K562 (cell line): Measurements from ENCODE around the gene PLEKHG4B. TPM values are rescaled to one million over a fixed set of nuclear protein-coding genes. Genes with fewer than 3 reads are reported as not detected.

Experiments used
- ATAC-seq: fragments of 200-7000 bp; cut with Tn5 transposase; 3 replicates; pipeline ENCODE4 v1.9.1; 2020; ENCODE audit warnings: moderate library complexity
- BruUV-seq: library from RNA; stranded (reverse); fragments of 400-500 nt; replicated peaks from 2 replicates; lab custom pipeline; 2021; lab: Mats Ljungman, UMichigan
- CTCF ChIA-PET: fragments of 300-600 bp; formaldehyde crosslinking; extraction: SDS; loops from one replicate; lab custom pipeline; 2021; ENCODE audit warnings: low intra/inter-chr PET ratio; lab: Yijun Ruan, JAX
- POLR2A ChIA-PET: fragments of 300-600, 350-650 bp; sonication (Branson Sonifier 250); formaldehyde crosslinking; extraction: SDS; loops from one replicate; lab custom pipeline; 2021; ENCODE audit warnings: antibody characterized with exemption, inconsistent platforms; lab: Yijun Ruan, JAX
- DNase-seq, 4 experiments: peaks; one replicate each; pipeline versions ENCODE4 v3.0.0 to v3.0.0-alpha.2; 2011 to 2018; ENCODE audit warnings: low spot score in 3 of 4, mixed read lengths in 3 of 4; ENCODE audit errors: extremely low read depth in 1 of 4
- FAIRE-seq: peaks from 2 replicates; lab custom pipeline; 2011; peaks lifted over from hg19 to GRCh38; lab: Jason Lieb, UNC
- H2AFZ ChIP-seq: 2 replicates; pipeline ENCODE4 v1.6.0; 2011; ENCODE audit warnings: low read depth, low read length, control low read depth, inconsistent platforms
- H3K27ac ChIP-seq: fragments of 200-600 bp; 3 replicates; pipeline ENCODE4 v1.8.0; 2011; ENCODE audit warnings: low read depth, mild to moderate bottlenecking, control low read depth, inconsistent platforms, low read length, moderate library complexity, mixed read lengths; ENCODE audit errors: extremely low read depth
- H3K27me3 ChIP-seq, 2 experiments: fragments of 300-600 bp in 1 of 2; 2 replicates in 1 of 2; 3 replicates in 1 of 2; pipeline versions ENCODE4 v1.6.0 to v1.8.0; 2011; ENCODE audit warnings: inconsistent platforms in 2 of 2, low read length in 2 of 2, mild to moderate bottlenecking in 1 of 2, mixed read lengths in 1 of 2, moderate library complexity in 1 of 2; ENCODE audit not compliant: control insufficient read depth in 2 of 2, insufficient read depth in 2 of 2
- H3K36me3 ChIP-seq: fragments of 300-600 bp; 3 replicates; pipeline ENCODE4 v1.8.0; 2011; ENCODE audit warnings: mild to moderate bottlenecking, low read length, inconsistent platforms; ENCODE audit not compliant: control insufficient read depth, insufficient read depth
- H3K4me1 ChIP-seq, 2 experiments: fragments of 200-600 bp in 1 of 2; replicated peaks in 1 of 2; 2 replicates in 1 of 2; 3 replicates in 1 of 2; pipeline versions ENCODE4 v1.5.1 to v1.8.0; 2011; ENCODE audit warnings: inconsistent platforms in 2 of 2, low read length in 2 of 2, mild to moderate bottlenecking in 1 of 2, mixed read lengths in 1 of 2, moderate library complexity in 1 of 2; ENCODE audit not compliant: control insufficient read depth in 2 of 2, insufficient read depth in 2 of 2
- H3K4me2 ChIP-seq: 2 replicates; pipeline ENCODE4 v1.6.1; 2011; ENCODE audit warnings: low read length, control low read depth, inconsistent platforms, mixed read lengths; ENCODE audit not compliant: insufficient read depth
- H3K4me3 ChIP-seq: fragments of 200-600 bp; sonication (generic), shearing (Covaris generic); 2 replicates; pipeline ENCODE4 v1.5.1; 2016; ENCODE audit warnings: control low read depth, inconsistent platforms
- H3K79me2 ChIP-seq: fragments of 200-600 bp; 3 replicates; pipeline ENCODE4 v1.8.0; 2011; ENCODE audit warnings: low read length, inconsistent platforms; ENCODE audit not compliant: control insufficient read depth, insufficient read depth
- H3K9ac ChIP-seq, 2 experiments: 2 replicates each; pipeline versions ENCODE4 v1.6.0 to v1.6.1; 2011; ENCODE audit warnings: low read depth in 2 of 2, low read length in 2 of 2, control low read depth in 1 of 2, inconsistent platforms in 1 of 2, mild to moderate bottlenecking in 1 of 2, mixed read lengths in 1 of 2; ENCODE audit not compliant: insufficient read depth in 1 of 2
- H3K9me1 ChIP-seq: one replicate; pipeline ENCODE4 v1.6.0; 2011; ENCODE audit warnings: inconsistent platforms, mild to moderate bottlenecking, low read length, moderate library complexity; ENCODE audit not compliant: control insufficient read depth, insufficient read depth
- H3K9me3 ChIP-seq: replicated peaks from 2 replicates; pipeline ENCODE4 v1.5.1; 2011; ENCODE audit warnings: low read depth, low read length, inconsistent platforms; ENCODE audit not compliant: control insufficient read depth, insufficient read depth
- H4K20me1 ChIP-seq: replicated peaks from 2 replicates; pipeline ENCODE4 v1.6.1; 2011; ENCODE audit warnings: low read length, inconsistent platforms, mixed read lengths; ENCODE audit not compliant: control insufficient read depth, insufficient read depth
- ARHGAP35 ChIP-seq: fragments of 450-650 bp; IDR thresholded peaks from 2 replicates; pipeline ENCODE4 v1.6.1; 2018; ENCODE audit not compliant: partially characterized antibody
- HMGXB4 ChIP-seq: sonication (generic); formaldehyde crosslinking; IDR thresholded peaks from 2 replicates; pipeline ENCODE4 v1.8.1; 2023; ENCODE audit warnings: mild to moderate bottlenecking, missing genetic modification reagents
- IRF2 ChIP-seq: sonication (generic); formaldehyde crosslinking; IDR thresholded peaks from 2 replicates; pipeline ENCODE4 v1.8.1; 2022; ENCODE audit warnings: mild to moderate bottlenecking, missing genetic modification reagents
- PTBP1 ChIP-seq: fragments of 200-400 bp; formaldehyde crosslinking; IDR thresholded peaks from 2 replicates; pipeline ENCODE4 v1.6.1; 2017; ENCODE audit warnings: low read depth, low read length
- PYGO2 ChIP-seq: fragments of 450-650 bp; IDR thresholded peaks from 2 replicates; pipeline ENCODE4 v1.6.1; 2016; ENCODE audit warnings: mild to moderate bottlenecking, missing genetic modification characterization, moderate library complexity, missing compliant biosample characterization
- SETDB1 ChIP-seq: IDR thresholded peaks from one replicate; pipeline ENCODE4 v1.6.1; 2012; ENCODE audit warnings: low read length, control low read depth, inconsistent platforms
- SMAD1 ChIP-seq: fragments of 150-350 bp; IDR thresholded peaks from 2 replicates; pipeline ENCODE4 v1.6.1; 2014; ENCODE audit warnings: low read length, low read depth; ENCODE audit not compliant: partially characterized antibody
- SMAD3 ChIP-seq: fragments of 450-650 bp; formaldehyde crosslinking; conservative IDR thresholded peaks from 2 replicates; pipeline ENCODE4 v1.4.0; 2020; ENCODE audit warnings: mild to moderate bottlenecking
- TSC22D4 ChIP-seq: fragments of 450-650 bp; IDR thresholded peaks from 2 replicates; pipeline ENCODE4 v1.6.1; 2016; ENCODE audit warnings: missing genetic modification characterization, missing biosample characterization, control low read depth
- ZC3H4 ChIP-seq: sonication (generic); formaldehyde crosslinking; IDR thresholded peaks from 2 replicates; pipeline ENCODE4 v1.9.0; 2021; ENCODE audit warnings: missing genetic modification reagents, borderline replicate concordance
- ZNF311 ChIP-seq: fragments of 250-450 bp; sonication (Bioruptor Pico); IDR thresholded peaks from 2 replicates; pipeline ENCODE4 v1.4.0; 2020; ENCODE audit warnings: mild to moderate bottlenecking, moderate library complexity
- ZNF561 ChIP-seq: fragments of 450-650 bp; formaldehyde crosslinking; conservative IDR thresholded peaks from 2 replicates; pipeline ENCODE4 v1.4.0; 2020; ENCODE audit warnings: mild to moderate bottlenecking, moderate library complexity
- ZNF79 ChIP-seq: fragments of 250-450 bp; sonication (Bioruptor Pico); IDR thresholded peaks from 2 replicates; pipeline ENCODE4 v1.4.0; 2020; ENCODE audit warnings: low read depth, mild to moderate bottlenecking, moderate library complexity
- ZSCAN32 ChIP-seq: fragments of 450-650 bp; formaldehyde crosslinking; IDR thresholded peaks from 2 replicates; pipeline ENCODE4 v1.4.0; 2020; ENCODE audit warnings: mild to moderate bottlenecking, moderate library complexity
- whole genome bisulfite sequencing: fragments of 100-300 bp; shearing (Covaris generic); methylation state at CpG from one replicate; pipeline ENCODE4 v1.1.6; 2016; ENCODE audit warnings: low coverage, mixed read lengths; ENCODE audit not compliant: insufficient coverage; ENCODE audit errors: missing lambda C conversion rate; 5-methylcytosine and 5-hydroxymethylcytosine counted together
- in situ Hi-C: fragments of 300-500 bp; cut with MboI; formaldehyde crosslinking; loops from 4 replicates; pipeline ENCODE4 v1.15.0; 2018; ENCODE audit warnings: inconsistent platforms, mixed read lengths
- intact Hi-C: fragments of 100-400 bp; cut with micrococcal nuclease; formaldehyde crosslinking; loops from 2 replicates; pipeline ENCODE4 v1.14.2; 2022
- polyA plus RNA-seq, 8 experiments: library from polyadenylated mRNA; depleted of rRNA in 4 of 8; stranded (reverse) in 5 of 8; unstranded in 3 of 8; fragments of >200 nt; fragmentation: Nextera tagmentation in 2 of 8; fragmentation: Illumina TruSeq in 1 of 8; extraction: Ambion mirVana in 2 of 8; extraction: Trizol in 1 of 8; gene quantifications; 2 replicates each; pipeline versions ENCODE4 v1.2.1 to v1.2.3, GENCODE V29; 2011 to 2014; ENCODE audit warnings: inconsistent platforms in 1 of 8, missing spikeins in 1 of 8
- total RNA-seq, 7 experiments: library from RNA; depleted of rRNA in 6 of 7; stranded (reverse); fragments of >200 nt in 6 of 7; fragmentation: Illumina TruSeq in 2 of 7; extraction: Trizol in 2 of 7; gene quantifications; 2 replicates each; pipeline versions ENCODE4 v1.2.1 to v1.2.3, GENCODE V29; 2011 to 2021; ENCODE audit warnings: low replicate concordance in 1 of 7
- TF ChIP-seq, protein P1 (sequence below): sonication (generic); formaldehyde crosslinking; IDR thresholded peaks from 2 replicates; pipeline ENCODE4 v1.8.0; 2022; ENCODE audit warnings: mild to moderate bottlenecking, low read depth, missing genetic modification reagents
- TF ChIP-seq, protein P2 (sequence below): sonication (generic); IDR thresholded peaks from 2 replicates; pipeline ENCODE4 v1.6.1; 2016

The PLEKHG4B gene
- total and polyA plus RNA-seq, 9 of the 15 experiments (the other 6 are each of a cell fraction or from before 2014, with no cell fraction given) = 0.02 TPM; not detected in 8

DNA sequence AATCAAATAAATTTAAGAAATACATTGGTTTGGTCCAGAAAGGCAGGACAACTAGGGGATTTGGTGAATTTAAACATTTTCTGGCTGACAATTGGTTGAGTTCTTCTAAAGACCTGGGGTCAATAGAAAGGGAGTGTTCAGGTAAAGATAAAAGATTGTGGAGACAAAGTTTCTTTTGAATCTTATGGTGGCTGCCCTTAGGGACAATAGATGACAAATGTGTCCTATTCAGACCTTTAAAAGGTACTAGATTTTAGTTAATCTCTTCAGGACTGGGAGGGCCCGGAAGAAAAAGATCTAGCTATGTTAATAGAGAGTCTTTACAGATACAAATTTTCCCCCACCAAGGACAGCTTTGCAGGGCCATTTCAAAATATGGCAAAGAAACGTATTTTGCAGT lies 35.9 kb downstream of the PLEKHG4B start:
- Histone ChIP-seq H4K20me1 (no peaks in the 10 kb centered on the region), H3K79me2 (no peaks in the 10 kb centered on the region), H3K9ac (no peak overlapping the region), H3K4me1 (no peaks in the 10 kb centered on the region), H3K27me3 (no peaks in the 10 kb centered on the region), H3K9me3 (no peaks in the 10 kb centered on the region), H3K4me3 (no peak overlapping the region), H3K9me1 (no peaks in the 10 kb centered on the region), H2AFZ (no peak overlapping the region), H3K27ac (no peak overlapping the region), H3K4me2 (no peak overlapping the region), H3K36me3 (no peaks in the 10 kb centered on the region)
- no TSS peak for BruUV-seq
- intact Hi-C loops = no loop called here
- WGBS = 2% methylated on average over 2 of the region's 2 CpGs
- ATAC-seq (no peak), FAIRE-seq (no peak), DNase-seq (no peak)
- TF ChIP-seq ZNF79 (CRISPR knock-in tag) = no peak
- TF ChIP-seq ZNF561 (CRISPR knock-in tag) = no peak
- TF ChIP-seq PTBP1 = no peak
- no peak for TF ChIP-seq SMAD1
- no peak for TF ChIP-seq IRF2 (CRISPR knock-in tag)
- TF ChIP-seq HMGXB4 = no peak
- TF ChIP-seq SETDB1 = no peak
- no peak for TF ChIP-seq ZSCAN32 (CRISPR knock-in tag)
- TF ChIP-seq, protein P1, sequence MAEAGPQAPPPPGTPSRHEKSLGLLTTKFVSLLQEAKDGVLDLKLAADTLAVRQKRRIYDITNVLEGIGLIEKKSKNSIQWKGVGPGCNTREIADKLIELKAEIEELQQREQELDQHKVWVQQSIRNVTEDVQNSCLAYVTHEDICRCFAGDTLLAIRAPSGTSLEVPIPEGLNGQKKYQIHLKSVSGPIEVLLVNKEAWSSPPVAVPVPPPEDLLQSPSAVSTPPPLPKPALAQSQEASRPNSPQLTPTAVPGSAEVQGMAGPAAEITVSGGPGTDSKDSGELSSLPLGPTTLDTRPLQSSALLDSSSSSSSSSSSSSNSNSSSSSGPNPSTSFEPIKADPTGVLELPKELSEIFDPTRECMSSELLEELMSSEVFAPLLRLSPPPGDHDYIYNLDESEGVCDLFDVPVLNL (CRISPR knock-in tag) = no peak
- no peak for TF ChIP-seq ARHGAP35
- TF ChIP-seq TSC22D4 (tag) = no peak
- no peak for TF ChIP-seq SMAD3 (CRISPR knock-in tag)
- no peak for TF ChIP-seq ZNF311
- no peak for TF ChIP-seq ZC3H4 (CRISPR knock-in tag)
- no peak for TF ChIP-seq PYGO2 (tag)
- TF ChIP-seq, protein P2, sequence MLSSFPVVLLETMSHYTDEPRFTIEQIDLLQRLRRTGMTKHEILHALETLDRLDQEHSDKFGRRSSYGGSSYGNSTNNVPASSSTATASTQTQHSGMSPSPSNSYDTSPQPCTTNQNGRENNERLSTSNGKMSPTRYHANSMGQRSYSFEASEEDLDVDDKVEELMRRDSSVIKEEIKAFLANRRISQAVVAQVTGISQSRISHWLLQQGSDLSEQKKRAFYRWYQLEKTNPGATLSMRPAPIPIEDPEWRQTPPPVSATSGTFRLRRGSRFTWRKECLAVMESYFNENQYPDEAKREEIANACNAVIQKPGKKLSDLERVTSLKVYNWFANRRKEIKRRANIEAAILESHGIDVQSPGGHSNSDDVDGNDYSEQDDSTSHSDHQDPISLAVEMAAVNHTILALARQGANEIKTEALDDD = no peak
- in situ Hi-C loops = no loop called here
- ChIA-PET CTCF (no interaction called here), POLR2A (no interaction called here)
